PFSK-1 (cell line): Measurements from ENCODE around the gene MS4A3.

Experiments used
- FOXP2 ChIP-seq: optimal IDR thresholded peaks from 2 replicates; pipeline ENCODE3; 2011; ENCODE audit warnings: borderline replicate concordance, control low read depth, inconsistent platforms; ENCODE audit not compliant: insufficient read depth; ENCODE audit errors: extremely low read length, extremely low read depth
- POLR2AphosphoS5 ChIP-seq: IDR thresholded peaks from 2 replicates; pipeline ENCODE4 v1.6.1; 2012; ENCODE audit warnings: low read depth, mild to moderate bottlenecking, control low read depth, low read length, moderate library complexity
- REST ChIP-seq, 2 experiments: IDR thresholded peaks; 2 replicates each; pipeline versions ENCODE4 v1.6.1 to v1.8.0; 2011 to 2012; ENCODE audit warnings: low read depth in 2 of 2, low read length in 2 of 2, control low read depth in 1 of 2, inconsistent platforms in 1 of 2, mild to moderate bottlenecking in 1 of 2, moderate library complexity in 1 of 2; ENCODE audit not compliant: insufficient read depth in 1 of 2
- SIN3A ChIP-seq: IDR thresholded peaks from 2 replicates; pipeline ENCODE4 v1.6.1; 2012; ENCODE audit warnings: mild to moderate bottlenecking, low read length, moderate library complexity, borderline replicate concordance; ENCODE audit not compliant: insufficient read depth
- TAF1 ChIP-seq: IDR thresholded peaks from 2 replicates; pipeline ENCODE4 v1.6.1; 2012; ENCODE audit warnings: low read length, control low read depth, borderline replicate concordance; ENCODE audit not compliant: insufficient read depth

The MS4A3 gene

GRCh38 chr11:60116996-60117790 lies 60.7 kb downstream of the MS4A3 start:
- no peak for TF ChIP-seq POLR2AphosphoS5
- no peak for TF ChIP-seq SIN3A
- TF ChIP-seq REST (IDR thresholded peaks at IDR 0.05; ENCODE audit: insufficient read depth in 1 of 2, low read depth in 2 of 2, low read length in 2 of 2), result no peak
- no peak for TF ChIP-seq FOXP2
- no peak for TF ChIP-seq TAF1

- TF ChIP-seq FOXP2 (no peak), SIN3A (no peak), TAF1 (no peak), REST (IDR thresholded peaks at IDR 0.05; ENCODE audit: insufficient read depth in 1 of 2, low read depth in 2 of 2, low read length in 2 of 2) (no peak), POLR2AphosphoS5 (no peak)
Observed at GRCh38 chr11:60118338-60118737, 61.9 kb downstream of the MS4A3 start.

- TF ChIP-seq TAF1 (no peak), SIN3A (no peak), REST (IDR thresholded peaks at IDR 0.05; ENCODE audit: insufficient read depth in 1 of 2, low read depth in 2 of 2, low read length in 2 of 2) (no peak), FOXP2 (no peak), POLR2AphosphoS5 (no peak)
Observed at GRCh38 chr11:60119710-60120109, 63.2 kb downstream of the MS4A3 start.
